ENCODE results near the gene CYP2J2.
"Not testable (repeated sequence)": the region's sequence is repeated elsewhere in the genome, so short reads cannot be mapped to it uniquely, and the experiment has no call there.

The CYP2J2 gene, protein sequence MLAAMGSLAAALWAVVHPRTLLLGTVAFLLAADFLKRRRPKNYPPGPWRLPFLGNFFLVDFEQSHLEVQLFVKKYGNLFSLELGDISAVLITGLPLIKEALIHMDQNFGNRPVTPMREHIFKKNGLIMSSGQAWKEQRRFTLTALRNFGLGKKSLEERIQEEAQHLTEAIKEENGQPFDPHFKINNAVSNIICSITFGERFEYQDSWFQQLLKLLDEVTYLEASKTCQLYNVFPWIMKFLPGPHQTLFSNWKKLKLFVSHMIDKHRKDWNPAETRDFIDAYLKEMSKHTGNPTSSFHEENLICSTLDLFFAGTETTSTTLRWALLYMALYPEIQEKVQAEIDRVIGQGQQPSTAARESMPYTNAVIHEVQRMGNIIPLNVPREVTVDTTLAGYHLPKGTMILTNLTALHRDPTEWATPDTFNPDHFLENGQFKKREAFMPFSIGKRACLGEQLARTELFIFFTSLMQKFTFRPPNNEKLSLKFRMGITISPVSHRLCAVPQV

DNA sequence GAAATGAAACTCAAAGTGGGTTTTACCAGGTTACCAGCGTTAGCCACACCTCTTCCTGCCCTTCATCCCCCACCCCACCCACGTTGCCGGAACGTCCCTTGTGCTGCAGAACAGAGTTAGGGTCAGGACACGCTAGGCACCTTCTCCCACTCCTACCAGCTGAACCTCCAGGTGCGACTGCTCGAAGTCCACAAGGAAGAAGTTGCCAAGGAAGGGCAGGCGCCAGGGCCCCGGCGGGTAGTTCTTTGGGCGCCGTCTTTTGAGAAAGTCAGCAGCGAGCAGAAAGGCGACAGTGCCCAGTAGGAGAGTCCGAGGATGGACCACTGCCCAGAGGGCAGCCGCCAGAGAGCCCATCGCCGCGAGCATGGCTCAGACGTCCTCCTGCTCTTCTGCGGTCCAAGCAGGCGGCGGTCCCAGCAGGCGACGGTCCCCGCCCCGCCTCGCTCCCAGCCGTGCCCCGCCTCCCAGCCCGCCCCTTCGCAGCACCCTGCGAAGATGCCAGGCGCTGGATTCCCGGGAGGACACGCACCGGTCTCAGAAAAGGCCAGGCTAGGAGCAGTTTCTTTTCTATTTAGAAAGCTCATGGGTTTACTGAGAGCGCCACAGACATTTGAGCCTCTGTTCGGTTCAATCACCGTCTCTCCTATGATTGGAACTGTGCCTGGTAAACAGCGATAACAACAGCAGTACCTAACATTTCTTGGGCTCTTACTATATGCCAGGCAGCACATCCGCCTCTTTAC lies at the start of gene CYP2J2:
TSS of gene CYP2J2 (minus strand) at position 393 of the 743 bp plus-strand sequence. CDS start at position 366, 27 bp downstream.
- Mint-ChIP-seq H3K36me3 (peaks cover 17% of the 10 kb centered on the region), H3K4me3 (peak within 1 kb of the TSS; percentile 90), H3K27ac (peak within 1 kb of the TSS; percentile 58), H3K9me3 (ENCODE audit: low read depth) (peaks cover 12% of the 10 kb centered on the region), H3K27me3 (peaks cover 6% of the 10 kb centered on the region), H3K4me1 (ENCODE audit: low read depth) (peaks cover 18% of the 10 kb centered on the region)

DNA sequence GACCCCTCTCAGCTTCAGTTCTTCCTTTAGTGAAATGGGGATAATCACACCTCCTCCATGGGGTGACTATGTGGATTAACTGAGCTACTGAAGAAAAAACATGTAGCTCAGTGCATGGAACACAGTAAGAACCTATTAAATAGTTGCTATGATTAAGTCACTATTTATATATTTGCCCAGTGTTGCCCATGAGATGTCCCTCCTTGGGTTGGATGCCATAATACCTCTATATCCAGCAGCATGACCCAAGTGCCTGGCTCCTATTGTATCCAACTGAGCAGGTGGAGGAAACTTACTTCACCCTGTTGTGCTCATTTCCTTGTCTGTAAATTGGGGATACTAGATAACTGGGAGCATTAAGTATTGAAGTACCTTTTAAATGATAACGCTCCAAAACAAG lies 47.1 kb upstream of the CYP2J2 start:
- no peaks in the 10 kb centered on the region for H3K36me3 Mint-ChIP-seq
- H3K4me3 Mint-ChIP-seq, result no peak overlapping the region
- H3K4me1 Mint-ChIP-seq (ENCODE audit: low read depth), result peaks cover 4% of the 10 kb centered on the region
- peaks cover 11% of the 10 kb centered on the region for H3K27me3 Mint-ChIP-seq
- no peaks in the 10 kb centered on the region for H3K9me3 Mint-ChIP-seq (ENCODE audit: low read depth)
- H3K27ac Mint-ChIP-seq, result no peak overlapping the region

DNA sequence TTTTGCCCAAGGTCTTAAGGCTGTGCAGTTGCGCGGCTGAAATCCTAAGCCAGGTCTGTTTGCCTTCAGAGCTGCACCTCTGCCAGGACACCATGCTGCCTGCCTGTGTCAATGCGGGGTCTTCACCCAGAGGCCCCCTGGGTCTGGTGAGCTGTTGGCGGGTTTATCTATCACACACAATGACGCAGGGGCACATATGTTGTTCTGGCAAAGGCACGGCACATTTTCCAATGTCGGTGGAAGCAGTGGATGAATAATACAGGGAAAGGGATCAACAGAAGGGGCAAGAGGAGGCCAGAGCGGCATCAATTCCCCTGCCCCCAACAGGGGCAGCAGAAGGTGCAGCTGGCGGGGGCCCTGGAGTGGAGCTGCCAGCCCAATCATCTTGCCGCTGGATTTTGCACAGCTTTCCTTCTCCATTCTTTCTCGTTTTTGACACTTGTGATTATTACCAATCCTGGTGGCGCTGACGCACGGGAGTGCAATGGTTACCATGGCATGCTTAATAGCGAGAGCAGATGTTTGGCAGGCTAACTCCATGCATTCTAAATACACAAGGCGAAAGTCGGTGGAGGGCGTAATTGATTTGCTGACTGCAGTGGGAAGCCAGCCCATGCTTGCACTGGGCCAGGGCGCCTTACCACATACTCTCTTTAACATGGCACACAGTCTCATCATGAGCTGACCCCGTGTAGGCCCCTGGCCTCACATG lies 45.8 kb upstream of the CYP2J2 start:
- Mint-ChIP-seq H3K36me3 (no peaks in the 10 kb centered on the region), H3K27me3 (peaks cover 11% of the 10 kb centered on the region), H3K27ac (no peak overlapping the region), H3K9me3 (ENCODE audit: low read depth) (no peaks in the 10 kb centered on the region), H3K4me1 (ENCODE audit: low read depth) (peaks cover 4% of the 10 kb centered on the region), H3K4me3 (no peak overlapping the region)

DNA sequence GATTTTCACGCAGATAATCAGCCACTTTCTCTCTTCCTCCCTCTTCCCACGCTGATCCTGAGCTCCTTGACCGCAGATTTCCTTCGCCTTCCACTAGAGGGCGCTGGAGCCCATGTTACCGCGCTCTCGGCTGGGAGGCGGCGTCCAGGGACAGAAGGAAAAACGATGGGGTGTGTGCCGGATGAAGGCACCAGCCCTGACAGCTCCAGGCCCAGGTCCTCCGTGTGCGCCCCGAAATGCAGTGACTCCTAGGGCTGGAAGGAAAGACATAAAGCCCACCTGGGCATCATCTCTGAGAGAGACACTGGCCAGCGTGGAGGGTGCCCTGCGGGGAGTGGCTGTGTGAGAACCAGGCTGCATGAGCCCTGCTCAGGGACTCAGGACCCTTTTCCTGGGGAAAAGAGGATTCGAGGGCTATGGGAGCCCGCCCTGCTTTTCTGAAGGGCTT lies 44.9 kb upstream of the CYP2J2 start:
- Mint-ChIP-seq H3K4me3 (no peak overlapping the region), H3K4me1 (ENCODE audit: low read depth) (peaks cover 4% of the 10 kb centered on the region), H3K9me3 (ENCODE audit: low read depth) (no peaks in the 10 kb centered on the region), H3K27ac (no peak overlapping the region), H3K36me3 (no peaks in the 10 kb centered on the region), H3K27me3 (peaks cover 9% of the 10 kb centered on the region)

DNA sequence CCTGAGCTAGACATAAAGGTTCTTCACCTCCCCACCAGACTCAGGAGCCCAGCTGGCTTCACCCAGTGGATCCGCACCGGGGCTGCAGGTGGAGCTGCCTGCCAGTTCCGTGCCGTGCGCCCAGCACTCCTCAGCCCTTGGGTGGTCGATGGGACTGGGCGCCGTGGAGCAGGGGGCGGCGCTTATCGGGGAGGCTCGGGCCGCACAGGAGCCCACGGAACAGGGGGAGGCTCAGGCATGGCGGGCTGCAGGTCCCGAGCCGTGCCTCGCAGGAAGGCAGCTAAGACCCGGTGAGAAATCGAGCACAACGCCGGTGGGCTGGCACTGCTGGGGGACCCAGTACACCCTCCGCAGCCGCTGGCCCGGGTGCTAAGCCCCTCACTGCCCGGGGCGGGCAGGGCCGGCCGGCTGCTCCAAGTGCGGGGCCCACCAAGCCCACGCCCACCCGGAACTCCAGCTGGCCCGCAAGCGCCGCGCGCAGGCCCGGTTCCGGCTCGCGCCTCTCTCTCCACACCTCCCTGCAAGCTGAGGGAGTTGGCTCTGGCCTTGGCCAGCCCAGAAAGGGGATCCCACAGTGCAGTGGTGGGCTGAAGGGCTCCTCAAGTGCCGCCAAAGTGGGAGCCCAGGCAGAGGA lies 43.1 kb upstream of the CYP2J2 start:
- H3K27ac Mint-ChIP-seq; H3K27me3 Mint-ChIP-seq; H3K9me3 Mint-ChIP-seq (ENCODE audit: low read depth); H3K4me1 Mint-ChIP-seq (ENCODE audit: low read depth); H3K4me3 Mint-ChIP-seq; H3K36me3 Mint-ChIP-seq: not testable (repeated sequence)

DNA sequence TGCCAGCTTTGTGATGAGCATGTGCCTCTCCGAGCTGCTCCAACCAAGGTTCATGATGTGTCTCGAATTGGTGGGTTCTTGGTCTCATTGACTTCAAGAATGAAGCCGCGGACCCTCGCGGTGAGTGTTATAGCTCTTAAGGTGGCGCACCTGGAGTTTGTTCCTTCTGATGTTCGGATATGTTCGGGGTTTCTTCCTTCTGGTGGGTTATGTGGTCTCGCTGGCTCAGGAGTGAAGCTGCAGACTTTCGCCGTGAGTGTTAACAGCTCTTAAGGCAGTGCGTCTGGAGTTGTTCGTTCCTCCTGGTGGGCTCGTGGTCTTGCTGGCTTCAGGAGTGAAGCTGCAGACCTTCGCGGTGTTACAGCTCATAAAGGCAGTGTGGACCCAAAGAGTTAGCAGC lies 42.2 kb upstream of the CYP2J2 start:
- H3K36me3 Mint-ChIP-seq; H3K4me1 Mint-ChIP-seq (ENCODE audit: low read depth); H3K27me3 Mint-ChIP-seq; H3K4me3 Mint-ChIP-seq; H3K27ac Mint-ChIP-seq; H3K9me3 Mint-ChIP-seq (ENCODE audit: low read depth): not testable (repeated sequence)

DNA sequence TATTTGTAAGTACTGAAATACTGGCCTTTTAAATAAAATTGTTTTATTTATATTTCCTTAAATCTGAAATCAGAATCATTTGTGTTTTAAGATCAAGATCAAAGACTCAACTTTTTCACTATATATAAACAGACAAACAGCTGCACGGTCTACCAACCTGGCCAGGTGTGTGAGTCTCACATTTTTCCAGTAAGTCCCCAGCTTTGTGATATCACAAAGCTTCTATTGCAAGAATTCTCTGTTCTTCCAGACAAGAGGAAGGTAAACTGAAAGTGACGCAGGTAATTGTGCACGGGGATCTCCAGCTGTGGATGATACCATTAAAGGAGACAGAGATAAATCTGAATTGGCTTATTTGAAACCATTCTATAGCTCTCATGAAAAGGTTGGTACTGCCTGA lies 41.2 kb upstream of the CYP2J2 start:
- no peak overlapping the region for H3K4me3 Mint-ChIP-seq
- H3K27ac Mint-ChIP-seq, result no peak overlapping the region
- peaks cover 2% of the 10 kb centered on the region for H3K27me3 Mint-ChIP-seq
- H3K4me1 Mint-ChIP-seq (ENCODE audit: low read depth), result peaks cover 4% of the 10 kb centered on the region
- no peaks in the 10 kb centered on the region for H3K36me3 Mint-ChIP-seq
- no peaks in the 10 kb centered on the region for H3K9me3 Mint-ChIP-seq (ENCODE audit: low read depth)

DNA sequence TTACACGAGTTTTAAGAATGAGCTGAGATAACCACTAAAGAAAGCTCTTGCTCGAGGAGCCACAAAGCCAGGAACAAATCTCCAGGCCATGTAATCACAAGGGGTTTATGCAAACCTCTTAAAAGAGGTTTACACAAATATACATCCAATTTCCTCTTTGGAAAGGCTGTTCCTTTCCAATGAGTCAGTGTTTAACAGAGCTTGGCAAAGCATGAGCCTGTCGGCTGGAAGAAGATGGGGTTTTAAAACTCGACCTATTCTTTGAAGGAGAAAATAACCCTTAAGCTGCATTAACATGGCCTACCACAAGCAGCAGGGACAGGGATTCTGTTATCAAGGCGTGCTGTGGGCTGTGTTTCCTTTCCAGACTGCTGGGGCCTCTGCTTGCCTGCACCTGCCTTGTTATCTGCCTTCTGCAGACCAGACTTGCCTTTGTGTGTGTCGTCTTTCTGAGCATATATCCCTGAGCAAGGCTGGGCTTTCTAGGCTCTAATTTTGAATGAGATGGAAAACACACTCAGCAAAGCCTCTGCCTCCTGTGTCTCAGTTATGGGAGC lies 40.6 kb upstream of the CYP2J2 start:
- no peak overlapping the region for H3K27ac Mint-ChIP-seq
- no peak overlapping the region for H3K4me3 Mint-ChIP-seq
- H3K27me3 Mint-ChIP-seq, result peaks cover 2% of the 10 kb centered on the region
- H3K4me1 Mint-ChIP-seq (ENCODE audit: low read depth), result peaks cover 4% of the 10 kb centered on the region
- H3K9me3 Mint-ChIP-seq (ENCODE audit: low read depth), result no peaks in the 10 kb centered on the region
- no peaks in the 10 kb centered on the region for H3K36me3 Mint-ChIP-seq

DNA sequence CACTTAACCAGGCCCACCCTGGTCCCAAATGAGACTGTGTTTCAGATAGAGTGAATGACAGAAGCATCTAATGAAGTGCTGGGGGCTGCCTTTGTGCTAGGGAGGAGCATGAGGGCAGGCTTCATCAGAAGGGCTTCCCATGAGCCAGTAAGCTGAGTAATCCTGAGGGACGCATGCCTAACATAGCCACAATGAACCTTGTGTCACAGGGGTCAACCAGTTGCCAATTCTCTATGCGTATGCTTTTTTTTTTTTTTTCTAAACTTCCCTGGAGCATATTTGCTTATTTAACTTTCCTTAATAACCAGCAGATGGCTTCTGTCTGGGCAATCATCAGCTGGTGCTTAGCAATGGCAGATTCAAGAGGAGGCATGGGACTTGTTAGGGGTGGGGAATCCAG lies 25.5 kb upstream of the CYP2J2 start:
- no peak overlapping the region for H3K4me3 Mint-ChIP-seq
- H3K27ac Mint-ChIP-seq, result no peak overlapping the region

DNA sequence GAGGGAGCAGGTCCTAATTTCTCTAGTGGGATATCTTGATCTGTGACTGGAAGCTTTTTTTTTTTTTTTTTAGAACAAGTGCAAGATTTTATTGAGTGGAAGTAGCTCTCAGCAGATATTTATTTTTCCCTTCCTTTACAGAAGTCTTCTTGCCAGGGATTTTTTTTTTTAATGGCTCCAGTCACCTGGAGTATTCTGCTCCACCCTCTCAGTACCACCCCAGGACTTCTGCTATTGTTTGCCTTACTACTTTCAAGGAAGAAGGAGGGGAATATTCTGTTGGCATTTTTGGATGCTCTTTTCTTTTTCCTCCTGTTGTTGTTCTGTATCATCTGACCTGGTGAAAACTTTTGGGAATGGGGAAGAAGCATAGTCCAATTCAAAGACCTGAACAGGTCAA lies 23.1 kb upstream of the CYP2J2 start:
- no peaks in the 10 kb centered on the region for H3K36me3 Mint-ChIP-seq
- no peak overlapping the region for H3K4me3 Mint-ChIP-seq
- H3K4me1 Mint-ChIP-seq (ENCODE audit: low read depth), result no peaks in the 10 kb centered on the region
- H3K27ac Mint-ChIP-seq, result no peak overlapping the region
- H3K27me3 Mint-ChIP-seq, result peaks cover 3% of the 10 kb centered on the region
- H3K9me3 Mint-ChIP-seq (ENCODE audit: low read depth), result no peaks in the 10 kb centered on the region

More for the DNA sequence above, 25.5 kb upstream of the CYP2J2 start:
- Mint-ChIP-seq H3K36me3 (no peaks in the 10 kb centered on the region), H3K4me1 (ENCODE audit: low read depth) (no peaks in the 10 kb centered on the region), H3K27me3 (peaks cover 3% of the 10 kb centered on the region), H3K9me3 (ENCODE audit: low read depth) (no peaks in the 10 kb centered on the region)

DNA sequence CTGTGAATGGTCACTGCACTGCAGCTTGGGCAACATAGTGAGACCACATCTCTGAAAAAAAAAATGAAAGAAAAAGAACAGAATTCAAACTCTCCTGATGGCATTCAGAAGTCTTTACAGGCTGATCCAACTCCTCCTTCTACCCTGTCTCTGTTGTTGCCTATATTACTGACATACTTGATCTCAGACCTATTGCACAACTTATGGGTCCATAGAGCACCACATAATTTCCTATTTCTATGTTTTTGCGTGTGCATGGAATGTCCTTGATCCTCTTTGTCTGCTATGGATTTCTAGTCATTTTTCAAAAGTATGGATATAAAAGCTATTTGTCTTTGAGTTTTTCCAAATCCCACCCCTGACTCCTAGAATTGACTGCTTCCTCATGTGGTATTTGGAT lies 22.4 kb upstream of the CYP2J2 start:
- Mint-ChIP-seq H3K4me3 (no peak overlapping the region), H3K36me3 (no peaks in the 10 kb centered on the region), H3K27ac (no peak overlapping the region), H3K4me1 (ENCODE audit: low read depth) (no peaks in the 10 kb centered on the region), H3K9me3 (ENCODE audit: low read depth) (no peaks in the 10 kb centered on the region), H3K27me3 (peaks cover 3% of the 10 kb centered on the region)

DNA sequence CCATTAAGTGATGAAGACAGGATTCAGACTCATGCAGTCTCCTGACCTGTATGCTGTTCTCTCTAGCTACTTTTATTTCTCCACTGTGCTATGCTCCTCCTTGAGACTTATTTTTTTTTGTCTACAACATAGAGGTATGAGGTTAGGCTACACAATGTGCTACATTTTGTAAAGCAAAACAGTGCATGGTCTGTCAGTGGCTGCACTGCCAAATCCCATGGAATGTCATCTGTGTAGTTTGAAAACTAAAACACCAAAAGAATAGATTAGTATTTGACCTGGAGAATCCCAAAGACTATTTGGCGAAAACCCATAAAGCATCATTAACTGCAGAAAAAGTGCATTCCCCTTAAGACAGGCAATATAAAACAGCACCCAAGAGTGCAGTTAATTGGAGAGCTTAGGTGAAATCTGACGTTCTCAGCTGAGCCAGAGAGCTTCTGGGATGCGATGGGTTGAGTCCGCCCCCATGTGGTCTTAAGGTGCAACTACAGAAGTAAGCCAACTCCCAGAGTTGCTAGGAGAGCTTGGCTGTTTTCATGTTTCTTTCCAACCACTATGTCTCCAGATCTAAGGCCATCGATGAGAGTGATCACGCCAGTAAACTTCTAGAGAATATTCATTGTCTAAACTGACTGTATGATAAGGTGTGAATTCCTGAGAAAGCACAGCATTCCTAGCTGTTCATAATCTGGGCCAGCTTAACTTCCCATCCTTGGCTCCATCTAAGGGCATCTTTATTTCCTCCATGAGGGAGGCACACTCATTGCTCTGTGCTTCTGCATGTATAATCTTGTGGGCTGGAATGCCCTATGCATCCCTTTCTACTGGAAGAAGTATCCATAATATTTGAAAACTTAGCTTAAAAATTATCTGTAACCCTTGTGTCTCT lies 20.7 kb upstream of the CYP2J2 start:
- no peak overlapping the region for H3K4me3 Mint-ChIP-seq
- peaks cover 3% of the 10 kb centered on the region for H3K27me3 Mint-ChIP-seq
- no peaks in the 10 kb centered on the region for H3K4me1 Mint-ChIP-seq (ENCODE audit: low read depth)
- H3K36me3 Mint-ChIP-seq, result no peaks in the 10 kb centered on the region
- H3K27ac Mint-ChIP-seq, result no peak overlapping the region
- no peaks in the 10 kb centered on the region for H3K9me3 Mint-ChIP-seq (ENCODE audit: low read depth)

DNA sequence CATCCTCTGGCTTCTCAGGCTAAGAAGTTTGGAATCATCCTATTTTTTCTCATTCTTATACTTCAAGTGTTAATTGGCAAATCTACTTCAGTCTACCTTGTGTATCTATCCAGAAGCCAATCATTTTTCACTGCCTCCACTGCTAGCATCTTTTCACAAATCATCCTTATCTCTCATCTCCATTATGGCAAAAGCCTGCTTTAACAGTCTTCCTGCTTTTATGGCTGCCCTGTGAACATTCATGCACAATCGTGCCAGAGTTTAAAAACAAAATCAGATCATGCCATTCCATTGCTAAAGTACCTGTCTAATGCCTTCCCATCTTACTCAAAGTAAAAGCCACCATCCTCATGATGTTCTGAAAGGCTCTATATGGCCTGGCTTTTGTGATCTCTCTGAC lies 19.2 kb upstream of the CYP2J2 start:
- no peaks in the 10 kb centered on the region for H3K9me3 Mint-ChIP-seq (ENCODE audit: low read depth)
- H3K36me3 Mint-ChIP-seq, result no peaks in the 10 kb centered on the region
- H3K4me1 Mint-ChIP-seq (ENCODE audit: low read depth), result no peaks in the 10 kb centered on the region
- H3K27ac Mint-ChIP-seq, result no peak overlapping the region
- no peak overlapping the region for H3K4me3 Mint-ChIP-seq
- H3K27me3 Mint-ChIP-seq, result peaks cover 3% of the 10 kb centered on the region

DNA sequence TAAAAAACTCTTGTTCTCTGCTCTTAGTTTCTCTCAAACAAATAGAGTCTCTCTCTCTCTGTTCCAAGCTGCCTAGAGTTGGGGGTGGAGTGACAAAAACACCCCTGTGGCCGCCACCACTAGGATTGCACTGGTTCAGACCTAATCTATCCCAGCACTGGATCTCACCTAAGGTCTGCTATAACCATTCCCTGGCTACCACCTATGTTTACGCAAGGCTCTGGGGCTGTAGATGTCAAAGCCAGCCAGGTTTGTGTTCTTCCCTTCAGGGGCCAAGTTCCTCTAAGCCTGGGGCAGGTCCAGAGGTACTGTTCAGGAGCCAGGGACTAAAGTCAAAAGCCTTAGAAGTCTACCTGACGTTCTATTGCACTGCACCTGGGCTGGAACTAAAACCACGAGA lies 12.8 kb upstream of the CYP2J2 start:
- H3K4me3 Mint-ChIP-seq, result no peak overlapping the region
- no peak overlapping the region for H3K27ac Mint-ChIP-seq
- H3K9me3 Mint-ChIP-seq (ENCODE audit: low read depth), result peaks cover 9% of the 10 kb centered on the region
- H3K27me3 Mint-ChIP-seq, result no peaks in the 10 kb centered on the region
- no peaks in the 10 kb centered on the region for H3K36me3 Mint-ChIP-seq
- H3K4me1 Mint-ChIP-seq (ENCODE audit: low read depth), result no peaks in the 10 kb centered on the region

All from activated naive CD8-positive, alpha-beta T cell (primary cell).